DLD1 (cell line): ENCODE data around the gene ARMH2.

Experiments
- in situ Hi-C: cut with HindIII; loops from 2 replicates; pipeline ENCODE4 v1.10.0; 2017; ENCODE audit warnings: low sequenced_read_pairs

ARMH2 gene

GRCh38 chr6:24798740-24799540, at the start of gene ARMH2:
Gene ARMH2, minus strand, starts transcription at chr6:24798917. Its CDS starts 60 bp downstream, at chr6:24798857.
- in situ Hi-C loops, result no loop called here

- in situ Hi-C loops, result no loop called here
These were observed 49.7 kb upstream of the ARMH2 start for GRCh38 chr6:24848461-24848860.

GRCh38 chr6:24847402-24847801, 48.7 kb upstream of the ARMH2 start:
- in situ Hi-C loops, result no loop called here

GRCh38 chr6:24845578-24845977, 46.9 kb upstream of the ARMH2 start:
- in situ Hi-C loops, result no loop called here

- in situ Hi-C loops, result no loop called here
These were observed 46.2 kb upstream of the ARMH2 start for GRCh38 chr6:24844903-24845302.

GRCh38 chr6:24844061-24844460, 45.3 kb upstream of the ARMH2 start:
- in situ Hi-C loops, result no loop called here

GRCh38 chr6:24840187-24840586, 41.5 kb upstream of the ARMH2 start:
- in situ Hi-C loops, result no loop called here

GRCh38 chr6:24838994-24839393, 40.3 kb upstream of the ARMH2 start:
- in situ Hi-C loops, result no loop called here

- in situ Hi-C loops, result no loop called here
These were observed 39.4 kb upstream of the ARMH2 start for GRCh38 chr6:24838081-24838480.

GRCh38 chr6:24836109-24836508, 37.4 kb upstream of the ARMH2 start:
- in situ Hi-C loops, result no loop called here

GRCh38 chr6:24833711-24834386, 35.1 kb upstream of the ARMH2 start:
- in situ Hi-C loops, result no loop called here

GRCh38 chr6:24832794-24833193, 34.1 kb upstream of the ARMH2 start:
- in situ Hi-C loops, result no loop called here

GRCh38 chr6:24831771-24832716, 33.3 kb upstream of the ARMH2 start:
- in situ Hi-C loops, result no loop called here

- in situ Hi-C loops, result no loop called here
These were observed 30.9 kb upstream of the ARMH2 start for GRCh38 chr6:24829657-24830056.

GRCh38 chr6:24827970-24828369, 29.3 kb upstream of the ARMH2 start:
- in situ Hi-C loops, result no loop called here

GRCh38 chr6:24827162-24827561, 28.4 kb upstream of the ARMH2 start:
- in situ Hi-C loops, result no loop called here

- in situ Hi-C loops, result no loop called here
These were observed 26.5 kb upstream of the ARMH2 start for GRCh38 chr6:24825130-24825630.

- in situ Hi-C loops, result no loop called here
These were observed 25.6 kb upstream of the ARMH2 start for GRCh38 chr6:24824142-24824938.

GRCh38 chr6:24823185-24823584, 24.5 kb upstream of the ARMH2 start:
- in situ Hi-C loops, result no loop called here

- in situ Hi-C loops, result no loop called here
These were observed 24.0 kb upstream of the ARMH2 start for GRCh38 chr6:24822696-24823095.
